HG03521 (cell line): ENCODE results near the gene KLRC4.
A peak's percentile ranks its signal among the peaks of the same experiment; 100 is the strongest.
"Not testable (repeated sequence)": the region's sequence is repeated elsewhere in the genome, so short reads cannot be mapped to it uniquely, and the experiment has no call there.

ENCODE experiments used
- ATAC-seq: cut with Tn5 transposase; IDR thresholded peaks from one replicate; pipeline ENCODE4 v1.9.1; 2021; ENCODE audit warnings: mild to moderate bottlenecking, moderate library complexity; ENCODE audit not compliant: unreplicated experiment

The KLRC4 gene

GRCh38 chr12:10398168-10398567 lies 11.4 kb downstream of the KLRC4 start:
- ATAC-seq: no peak

GRCh38 chr12:10397296-10397695 lies 12.3 kb downstream of the KLRC4 start:
- no peak for ATAC-seq

- ATAC-seq: not testable (repeated sequence)
These were observed 13.4 kb downstream of the KLRC4 start for GRCh38 chr12:10396176-10396575.

- ATAC-seq: peak; percentile 82
These were observed 14.1 kb downstream of the KLRC4 start for GRCh38 chr12:10395390-10395998.

GRCh38 chr12:10394531-10395152 lies 14.9 kb downstream of the KLRC4 start:
- not testable (repeated sequence) for ATAC-seq

GRCh38 chr12:10393291-10393690 lies 16.3 kb downstream of the KLRC4 start:
- no peak for ATAC-seq

- peak; percentile 52 for ATAC-seq
These were observed 17.1 kb downstream of the KLRC4 start for GRCh38 chr12:10392394-10392930.

- ATAC-seq: not testable (repeated sequence)
These were observed 18.6 kb downstream of the KLRC4 start for GRCh38 chr12:10390991-10391390.

- ATAC-seq: no peak
These were observed 19.7 kb downstream of the KLRC4 start, which contains the start of gene KLRK1 for GRCh38 chr12:10389904-10390303. Gene KLRK1 (minus strand): TSS chr12:10390041. CDS start chr12:10388810, 1,231 bp downstream.

GRCh38 chr12:10388624-10389413 lies 20.7 kb downstream of the KLRC4 start:
- ATAC-seq: no peak

- not testable (repeated sequence) for ATAC-seq
These were observed 22.1 kb downstream of the KLRC4 start for GRCh38 chr12:10387498-10387897.

GRCh38 chr12:10386857-10387256 lies 22.7 kb downstream of the KLRC4 start:
- no peak for ATAC-seq

- ATAC-seq: no peak
These were observed 24.4 kb downstream of the KLRC4 start for GRCh38 chr12:10385166-10385613.

- ATAC-seq: no peak
These were observed 25.4 kb downstream of the KLRC4 start for GRCh38 chr12:10384191-10384590.

- ATAC-seq: no peak
These were observed 27.5 kb downstream of the KLRC4 start for GRCh38 chr12:10381928-10382628.

GRCh38 chr12:10378737-10379136 lies 30.8 kb downstream of the KLRC4 start:
- not testable (repeated sequence) for ATAC-seq

GRCh38 chr12:10374624-10375018 lies 34.9 kb downstream of the KLRC4 start:
- no peak for ATAC-seq

GRCh38 chr12:10372559-10372958 lies 37.0 kb downstream of the KLRC4 start:
- no peak for ATAC-seq

- not testable (repeated sequence) for ATAC-seq
These were observed 37.5 kb downstream of the KLRC4 start for GRCh38 chr12:10371893-10372535.
